MM.1S (cell line): ENCODE data around the gene CARF.
A peak's percentile ranks its signal among the peaks of the same experiment; 100 is the strongest.

Experiments
- DNase-seq: peaks from one replicate; pipeline ENCODE4 v3.0.0-alpha.2; 2015
- H2AFZ ChIP-seq: fragments of 300-600 bp; sonication (generic); 2 replicates; pipeline ENCODE4 v1.6.0; 2016; ENCODE audit warnings: antibody characterized with exemption, low read length
- H3F3A ChIP-seq: fragments of 300-600 bp; sonication (generic); 2 replicates; pipeline ENCODE4 v1.6.1; 2016; ENCODE audit warnings: mild to moderate bottlenecking, antibody characterized with exemption, low read length, moderate library complexity, mixed read lengths; ENCODE audit not compliant: insufficient read depth
- H3K27ac ChIP-seq: fragments of 300-600 bp; sonication (generic); 2 replicates; pipeline ENCODE4 v1.5.1; 2016; ENCODE audit warnings: mild to moderate bottlenecking, low read length
- H3K27me3 ChIP-seq: fragments of 300-600 bp; sonication (generic); replicated peaks from 2 replicates; pipeline ENCODE4 v1.6.0; 2016; ENCODE audit warnings: low read length; ENCODE audit not compliant: insufficient read depth
- H3K36me3 ChIP-seq: fragments of 300-600 bp; sonication (generic); replicated peaks from 2 replicates; pipeline ENCODE4 v1.6.1; 2016; ENCODE audit warnings: mild to moderate bottlenecking, low read length, mixed read lengths; ENCODE audit not compliant: insufficient read depth
- H3K4me1 ChIP-seq: fragments of 300-600 bp; sonication (generic); 2 replicates; pipeline ENCODE4 v1.6.1; 2016; ENCODE audit warnings: low read length, mixed read lengths
- H3K4me2 ChIP-seq: fragments of 300-600 bp; sonication (generic); 2 replicates; pipeline ENCODE4 v1.6.0; 2016; ENCODE audit warnings: low read depth, low read length
- H3K4me3 ChIP-seq: fragments of 300-600 bp; sonication (generic); 2 replicates; pipeline ENCODE4 v1.5.1; 2016; ENCODE audit warnings: low read length, mixed read lengths
- H3K79me2 ChIP-seq: fragments of 300-600 bp; sonication (generic); 2 replicates; pipeline ENCODE4 v1.6.1; 2016; ENCODE audit warnings: mixed run types, low read length, mixed read lengths
- H3K9ac ChIP-seq: fragments of 300-600 bp; sonication (generic); 2 replicates; pipeline ENCODE4 v1.6.1; 2016; ENCODE audit warnings: low read length, mixed read lengths
- H3K9me2 ChIP-seq: fragments of 300-600 bp; sonication (generic); replicated peaks from 2 replicates; pipeline ENCODE4 v1.6.1; 2016; ENCODE audit warnings: mild to moderate bottlenecking, low read length, mixed read lengths; ENCODE audit not compliant: insufficient read depth
- H3K9me3 ChIP-seq: fragments of 300-600 bp; sonication (generic); replicated peaks from 2 replicates; pipeline ENCODE4 v1.6.1; 2016; ENCODE audit warnings: mild to moderate bottlenecking, low read length, mixed read lengths; ENCODE audit not compliant: insufficient read depth
- H4K20me1 ChIP-seq: fragments of 300-600 bp; sonication (generic); 2 replicates; pipeline ENCODE4 v1.6.1; 2016; ENCODE audit warnings: mild to moderate bottlenecking, low read length, moderate library complexity, mixed read lengths; ENCODE audit not compliant: insufficient read depth
- EZH2 ChIP-seq: fragments of 300-600 bp; sonication (generic); optimal IDR thresholded peaks from 2 replicates; pipeline ENCODE3; 2017; ENCODE audit warnings: low read depth, mild to moderate bottlenecking, antibody characterized with exemption, low read length, mixed read lengths
- EZH2phosphoT487 ChIP-seq: fragments of 300-600 bp; sonication (generic); IDR thresholded peaks from 2 replicates; pipeline ENCODE4 v1.6.1; 2018; ENCODE audit warnings: antibody characterized with exemption, low read length
- TF ChIP-seq, protein P1 (sequence below): fragments of 300-600 bp; sonication (generic); IDR thresholded peaks from 2 replicates; pipeline ENCODE4 v1.5.1; 2016; ENCODE audit warnings: antibody characterized with exemption, low read length, mixed read lengths

The CARF gene

DNA sequence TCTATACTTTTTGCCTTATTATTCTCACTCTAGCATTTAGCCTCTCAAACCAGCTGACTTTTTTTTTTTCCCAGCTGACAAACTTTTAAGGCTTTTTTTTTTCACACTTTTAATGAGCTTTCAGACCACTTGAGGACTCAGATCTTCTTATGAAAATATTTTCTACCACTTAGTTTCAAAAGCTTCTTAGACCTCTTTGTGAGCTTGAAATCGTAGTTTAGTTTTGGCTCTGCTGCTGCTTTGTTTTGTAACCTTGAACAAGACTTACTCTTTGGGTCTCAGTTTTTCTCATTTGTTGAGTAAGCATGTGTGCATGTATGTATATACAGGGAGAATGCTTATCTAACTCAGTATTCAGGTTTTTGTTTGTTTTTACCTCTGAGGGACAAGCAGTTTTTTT is 106.1 kb downstream of the CARF start:
- Histone ChIP-seq H2AFZ (no peak overlapping the region; the same call in 1 of the 2 replicates), H3K9ac (no peak overlapping the region; the same call in 1 of the 2 replicates), H3K9me3 (no peaks in the 10 kb centered on the region), H3K4me3 (no peak overlapping the region), H4K20me1 (no peaks in the 10 kb centered on the region), H3K27me3 (no peaks in the 10 kb centered on the region), H3K4me1 (peaks cover 12% of the 10 kb centered on the region; the same call in 1 of the 2 replicates), H3K27ac (peak overlapping the region; percentile 27; the same call in 1 of the 2 replicates), H3K9me2 (no peaks in the 10 kb centered on the region), H3K36me3 (no peaks in the 10 kb centered on the region), H3F3A (peaks cover 6% of the 10 kb centered on the region; the same call in 1 of the 2 replicates), H3K4me2 (peak overlapping the region; percentile 51; the same call in 1 of the 2 replicates), H3K79me2 (0 out of 2 replicates have a peak, but pooled peaks cover 4% of the 10 kb centered on the region)
- peak; percentile 25 for DNase-seq
- no peak for TF ChIP-seq EZH2phosphoT487
- TF ChIP-seq EZH2: no peak

DNA sequence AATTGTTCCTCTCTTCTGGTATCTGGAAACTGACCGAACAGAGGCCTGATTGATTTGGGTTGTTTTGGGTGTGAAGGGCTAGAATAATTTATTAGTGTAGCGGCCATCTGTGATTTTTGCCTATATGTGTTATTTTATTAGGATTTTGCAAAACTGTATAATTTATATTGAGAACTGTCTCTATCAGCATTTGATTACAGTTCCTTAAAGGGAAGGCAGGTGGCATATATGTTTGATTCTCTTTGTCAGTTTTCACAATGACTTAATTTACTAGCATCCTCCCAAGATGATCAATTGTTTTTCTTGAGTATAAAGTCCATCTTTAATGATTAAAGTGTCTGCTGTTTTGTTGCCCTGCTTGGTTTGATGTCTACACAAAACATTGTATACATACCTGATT is 107.1 kb downstream of the CARF start:
- DNase-seq: no peak
- H3K4me2 ChIP-seq: peak overlapping the region; percentile 51; the same call in 1 of the 2 replicates
- H3K4me3 ChIP-seq: no peak overlapping the region
- H3K9ac ChIP-seq: no peak overlapping the region
- H3K9me2 ChIP-seq: no peaks in the 10 kb centered on the region
- H2AFZ ChIP-seq: no peak overlapping the region
- no peak overlapping the region for H3K27ac ChIP-seq
- peaks cover 6% of the 10 kb centered on the region; the same call in 1 of the 2 replicates for H3F3A ChIP-seq
- TF ChIP-seq, protein P1, sequence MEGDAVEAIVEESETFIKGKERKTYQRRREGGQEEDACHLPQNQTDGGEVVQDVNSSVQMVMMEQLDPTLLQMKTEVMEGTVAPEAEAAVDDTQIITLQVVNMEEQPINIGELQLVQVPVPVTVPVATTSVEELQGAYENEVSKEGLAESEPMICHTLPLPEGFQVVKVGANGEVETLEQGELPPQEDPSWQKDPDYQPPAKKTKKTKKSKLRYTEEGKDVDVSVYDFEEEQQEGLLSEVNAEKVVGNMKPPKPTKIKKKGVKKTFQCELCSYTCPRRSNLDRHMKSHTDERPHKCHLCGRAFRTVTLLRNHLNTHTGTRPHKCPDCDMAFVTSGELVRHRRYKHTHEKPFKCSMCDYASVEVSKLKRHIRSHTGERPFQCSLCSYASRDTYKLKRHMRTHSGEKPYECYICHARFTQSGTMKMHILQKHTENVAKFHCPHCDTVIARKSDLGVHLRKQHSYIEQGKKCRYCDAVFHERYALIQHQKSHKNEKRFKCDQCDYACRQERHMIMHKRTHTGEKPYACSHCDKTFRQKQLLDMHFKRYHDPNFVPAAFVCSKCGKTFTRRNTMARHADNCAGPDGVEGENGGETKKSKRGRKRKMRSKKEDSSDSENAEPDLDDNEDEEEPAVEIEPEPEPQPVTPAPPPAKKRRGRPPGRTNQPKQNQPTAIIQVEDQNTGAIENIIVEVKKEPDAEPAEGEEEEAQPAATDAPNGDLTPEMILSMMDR: no peak
- TF ChIP-seq EZH2phosphoT487: no peak
- no peaks in the 10 kb centered on the region for H3K27me3 ChIP-seq
- H3K79me2 ChIP-seq: 0 out of 2 replicates have a peak, but pooled peaks cover 4% of the 10 kb centered on the region
- H4K20me1 ChIP-seq: no peaks in the 10 kb centered on the region
- H3K4me1 ChIP-seq: peaks cover 12% of the 10 kb centered on the region; the same call in 1 of the 2 replicates
- no peaks in the 10 kb centered on the region for H3K36me3 ChIP-seq
- H3K9me3 ChIP-seq: no peaks in the 10 kb centered on the region

DNA sequence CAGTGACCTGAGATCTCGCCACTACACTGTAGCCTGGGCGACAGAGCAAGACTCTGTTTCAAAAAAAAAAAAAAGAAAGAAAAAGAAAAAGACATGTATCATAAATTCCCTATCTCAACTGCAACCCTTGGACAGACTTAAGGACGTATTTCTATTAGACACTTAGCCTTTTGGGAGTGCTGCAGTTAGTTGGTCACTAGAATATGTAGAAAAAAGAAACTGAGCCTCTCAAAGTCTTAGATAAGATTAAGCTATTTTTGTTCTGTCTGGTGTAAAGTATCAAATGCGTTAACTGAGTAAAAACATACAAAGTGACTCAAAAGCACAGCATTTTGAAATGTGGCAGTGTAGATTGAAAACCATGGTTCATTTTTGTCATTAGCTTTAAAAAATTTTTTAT is 109.9 kb downstream of the CARF start:
- Histone ChIP-seq H3F3A (peaks cover 6% of the 10 kb centered on the region; the same call in 1 of the 2 replicates), H3K9me2 (no peaks in the 10 kb centered on the region), H3K9ac (no peak overlapping the region), H3K4me2 (no peak overlapping the region), H3K9me3 (no peaks in the 10 kb centered on the region), H3K79me2 (0 out of 2 replicates have a peak, but pooled peaks cover 4% of the 10 kb centered on the region), H2AFZ (no peak overlapping the region), H4K20me1 (no peaks in the 10 kb centered on the region), H3K27ac (no peak overlapping the region), H3K4me1 (peaks cover 9% of the 10 kb centered on the region; the same call in 1 of the 2 replicates), H3K4me3 (no peak overlapping the region), H3K27me3 (no peaks in the 10 kb centered on the region), H3K36me3 (no peaks in the 10 kb centered on the region)
- no peak for DNase-seq
- no peak for TF ChIP-seq EZH2
- TF ChIP-seq EZH2phosphoT487: no peak
- TF ChIP-seq, protein P1: no peak

DNA sequence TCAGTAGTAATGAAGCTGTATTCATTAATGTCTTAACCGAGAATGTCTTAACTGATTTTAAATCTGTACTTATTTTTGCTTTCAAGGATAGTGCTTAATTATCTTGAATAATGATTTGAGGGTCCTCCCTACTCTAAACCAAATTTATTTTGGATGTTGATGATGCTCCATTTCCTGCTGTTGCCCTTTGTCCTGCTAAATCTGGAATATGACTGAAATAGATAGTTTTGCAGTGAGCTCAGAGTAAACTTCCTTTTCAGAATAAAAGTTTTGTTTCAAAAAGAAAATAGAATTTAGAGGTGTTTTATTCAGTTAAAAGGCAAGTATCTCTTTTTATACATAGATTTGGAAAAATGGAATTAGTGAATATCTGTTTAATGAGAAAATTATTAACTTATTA is 110.7 kb downstream of the CARF start:
- Histone ChIP-seq H3F3A (peaks cover 6% of the 10 kb centered on the region; the same call in 1 of the 2 replicates), H3K4me3 (no peak overlapping the region), H4K20me1 (no peaks in the 10 kb centered on the region), H3K79me2 (0 out of 2 replicates have a peak, but pooled peaks cover 4% of the 10 kb centered on the region), H3K27ac (no peak overlapping the region), H3K27me3 (no peaks in the 10 kb centered on the region), H3K9ac (no peak overlapping the region), H3K9me3 (no peaks in the 10 kb centered on the region), H2AFZ (no peak overlapping the region), H3K36me3 (no peaks in the 10 kb centered on the region), H3K4me2 (no peak overlapping the region), H3K4me1 (peaks cover 9% of the 10 kb centered on the region; the same call in 1 of the 2 replicates), H3K9me2 (no peaks in the 10 kb centered on the region)
- no peak for DNase-seq
- TF ChIP-seq, protein P1: no peak
- TF ChIP-seq EZH2 (no peak), EZH2phosphoT487 (no peak)
